Kidney (tissue), 14 donors: ENCODE results near the gene PTH2R. TPM values are rescaled to one million over a fixed set of nuclear protein-coding genes. Genes with fewer than 3 reads are reported as not detected.
"Not testable (repeated sequence)": the region's sequence is repeated elsewhere in the genome, so short reads cannot be mapped to it uniquely, and the experiment has no call there.

Source experiments
- DNase-seq, 5 donors: peaks; one replicate each; pipeline ENCODE4 v3.0.0-alpha.2; 2013 to 2020
- FAIRE-seq: peaks from 2 replicates; lab custom pipeline; 2012; peaks lifted over from hg19 to GRCh38; lab: Jason Lieb, UNC
- H3K27ac ChIP-seq, 2 donors: one replicate each; pipeline ENCODE4 v1.7.0; 2013; ENCODE audit warnings: low read depth in 2 of 2, low read length in 2 of 2, inconsistent platforms in 1 of 2
- H3K27me3 ChIP-seq: one replicate; pipeline ENCODE4 v1.7.1; 2013; ENCODE audit warnings: low read length, inconsistent platforms; ENCODE audit not compliant: control insufficient read depth, insufficient read depth
- H3K36me3 ChIP-seq, 3 donors: one replicate each; pipeline versions ENCODE4 v1.7.0 to v1.7.1; 2013; ENCODE audit warnings: low read length in 3 of 3, control low read depth in 1 of 3, inconsistent platforms in 1 of 3; ENCODE audit not compliant: insufficient read depth in 3 of 3, control insufficient read depth in 2 of 3
- H3K4me1 ChIP-seq, 3 donors: one replicate each; pipeline versions ENCODE4 v1.7.0 to v1.7.1; 2013; ENCODE audit warnings: low read length in 3 of 3, inconsistent platforms in 1 of 3, low read depth in 1 of 3; ENCODE audit not compliant: control insufficient read depth in 2 of 3, insufficient read depth in 2 of 3
- H3K4me3 ChIP-seq, 3 donors: one replicate each; pipeline versions ENCODE4 v1.7.0 to v1.8.1; 2013; ENCODE audit warnings: low read length in 3 of 3, control low read depth in 1 of 3, inconsistent platforms in 1 of 3
- H3K9ac ChIP-seq, 3 donors: one replicate each; pipeline versions ENCODE4 v1.7.0 to v1.7.1; 2013; ENCODE audit warnings: low read length in 3 of 3, control low read depth in 1 of 3, inconsistent platforms in 1 of 3
- H3K9me3 ChIP-seq, 3 donors: one replicate each; pipeline versions ENCODE4 v1.7.0 to v1.7.1; 2013; ENCODE audit warnings: low read length in 3 of 3, control low read depth in 1 of 3, inconsistent platforms in 1 of 3; ENCODE audit not compliant: control insufficient read depth in 2 of 3, insufficient read depth in 1 of 3
- CTCF ChIP-seq: IDR thresholded peaks from 3 replicates; pipeline ENCODE4 v1.5.1; 2012; ENCODE audit warnings: mild to moderate bottlenecking, moderate library complexity, borderline replicate concordance; ENCODE audit not compliant: insufficient read depth; ENCODE audit errors: extremely low read depth
- intact Hi-C: fragments of 100-400 bp; cut with DNase I; formaldehyde crosslinking; loops from one replicate; pipeline ENCODE4 v1.11.1; 2022
- polyA plus RNA-seq: library from polyadenylated mRNA; stranded (reverse); fragments of 350-450 nt; fragmentation: Illumina TruSeq; extraction: RNeasy Lipid Tissue Mini Kit (QIAGEN cat#74804); gene quantifications from one replicate; pipeline ENCODE4 v1.2.3, GENCODE V29; 2014; ENCODE audit warnings: low read depth, low replicate concordance; ENCODE audit not compliant: insufficient read depth
- total RNA-seq: library from RNA; stranded (reverse); fragmentation: NEBNext Ultra II Directional; extraction: Animal tissue kit (Norgen Biotek cat#: 25700); gene quantifications from one replicate; pipeline ENCODE4 v1.2.1, GENCODE V29; 2021
- donor health status: control.
- donor health status: control.
- donor health status: control.
- donor health status: control.
- donor health status: control.
- donor health status: DM: yes; HTN: yes; CAD: no.
- donor health status: Normal renal cell carcinoma (clear cell type).

Gene PTH2R
- total and polyA plus RNA-seq, 2 donors from 2014 or later, result 11.0 to 54.8 TPM

GRCh38 chr2:208384637-208385036 is 22.0 kb upstream of the PTH2R start:
- TF ChIP-seq CTCF, result no peak

GRCh38 chr2:208386541-208386940 is 20.1 kb upstream of the PTH2R start:
- TF ChIP-seq CTCF, result no peak
- Histone ChIP-seq H3K4me3 (no peak overlapping the region), H3K9ac (no peak overlapping the region), H3K36me3 (no peaks in the 10 kb centered on the region), H3K9me3 (no peaks in the 10 kb centered on the region), H3K27me3 (no peaks in the 10 kb centered on the region), H3K27ac (no peak overlapping the region), H3K4me1 (no peaks in the 10 kb centered on the region)
- intact Hi-C loops, result no loop called here
- FAIRE-seq, result no peak
- no peak for DNase-seq

More at GRCh38 chr2:208384637-208385036, 22.0 kb upstream of the PTH2R start:
- H3K9me3 ChIP-seq, result no peaks in the 10 kb centered on the region
- H3K4me3 ChIP-seq, result no peak overlapping the region
- FAIRE-seq (no peak), DNase-seq (no peak)
- H3K36me3 ChIP-seq, result no peaks in the 10 kb centered on the region
- no peak overlapping the region for H3K9ac ChIP-seq
- no peaks in the 10 kb centered on the region for H3K27me3 ChIP-seq
- no peak overlapping the region for H3K27ac ChIP-seq
- intact Hi-C loops, result no loop called here
- H3K4me1 ChIP-seq, result no peaks in the 10 kb centered on the region

- Histone ChIP-seq H3K4me3 (no peak overlapping the region), H3K36me3 (no peaks in the 10 kb centered on the region), H3K4me1 (no peaks in the 10 kb centered on the region), H3K9ac (no peak overlapping the region), H3K27ac (no peak overlapping the region), H3K9me3 (peaks cover 0 to 12% (median 3%) of the 10 kb centered on the region in 3 donors), H3K27me3 (no peaks in the 10 kb centered on the region)
- DNase-seq, result no peak
- no peak for FAIRE-seq
- TF ChIP-seq CTCF, result no peak
- intact Hi-C loops, result no loop called here
These were observed 16.7 kb upstream of the PTH2R start for GRCh38 chr2:208389940-208390339.

- H3K27ac ChIP-seq, result no peak overlapping the region
- no peak for DNase-seq
- H3K9me3 ChIP-seq, result peaks cover 0 to 12% (median 3%) of the 10 kb centered on the region in 3 donors
- H3K4me1 ChIP-seq, result no peaks in the 10 kb centered on the region
- no peak for TF ChIP-seq CTCF
- no peaks in the 10 kb centered on the region for H3K27me3 ChIP-seq
- H3K9ac ChIP-seq, result no peak overlapping the region
- H3K4me3 ChIP-seq, result no peak overlapping the region
- no peaks in the 10 kb centered on the region for H3K36me3 ChIP-seq
- intact Hi-C loops, result no loop called here
- no peak for FAIRE-seq
These were observed 14.3 kb upstream of the PTH2R start for GRCh38 chr2:208392300-208392699.

GRCh38 chr2:208396796-208397195 is 9.8 kb upstream of the PTH2R start:
- H3K36me3 ChIP-seq, H3K4me1 ChIP-seq, H3K27me3 ChIP-seq, DNase-seq, FAIRE-seq, H3K9ac ChIP-seq, H3K27ac ChIP-seq, intact Hi-C loops, H3K4me3 ChIP-seq: not testable (repeated sequence)
- peaks cover 0 to 12% (median 3%) of the 10 kb centered on the region in 3 donors for H3K9me3 ChIP-seq
